Measurements from ENCODE around the gene VPS8.

DNA sequence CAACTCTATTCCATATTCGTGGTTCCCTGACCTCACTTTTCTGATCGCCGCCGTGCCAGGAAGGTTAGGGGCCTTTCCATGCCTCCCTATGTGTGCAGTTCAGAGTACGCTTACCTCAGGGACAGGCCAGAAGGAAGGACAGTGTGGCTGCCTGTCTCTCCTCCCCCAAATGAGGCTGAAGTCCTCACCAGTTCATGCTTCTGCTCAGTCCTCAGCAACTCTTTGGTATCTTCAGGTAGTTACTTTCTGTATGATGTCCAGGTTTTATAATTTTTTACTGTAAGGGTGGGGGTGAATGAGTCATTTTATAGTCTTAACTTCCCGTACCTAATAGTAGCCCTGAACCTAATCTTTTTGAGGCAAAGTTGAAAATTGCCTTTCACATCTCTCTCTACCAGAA, 98.7 kb downstream of the VPS8 start:
- no peak for TF ChIP-seq EZH2 (IDR thresholded peaks at IDR 0.05; ENCODE audit: low read length, missing control alignments)
- TF ChIP-seq, protein P1, sequence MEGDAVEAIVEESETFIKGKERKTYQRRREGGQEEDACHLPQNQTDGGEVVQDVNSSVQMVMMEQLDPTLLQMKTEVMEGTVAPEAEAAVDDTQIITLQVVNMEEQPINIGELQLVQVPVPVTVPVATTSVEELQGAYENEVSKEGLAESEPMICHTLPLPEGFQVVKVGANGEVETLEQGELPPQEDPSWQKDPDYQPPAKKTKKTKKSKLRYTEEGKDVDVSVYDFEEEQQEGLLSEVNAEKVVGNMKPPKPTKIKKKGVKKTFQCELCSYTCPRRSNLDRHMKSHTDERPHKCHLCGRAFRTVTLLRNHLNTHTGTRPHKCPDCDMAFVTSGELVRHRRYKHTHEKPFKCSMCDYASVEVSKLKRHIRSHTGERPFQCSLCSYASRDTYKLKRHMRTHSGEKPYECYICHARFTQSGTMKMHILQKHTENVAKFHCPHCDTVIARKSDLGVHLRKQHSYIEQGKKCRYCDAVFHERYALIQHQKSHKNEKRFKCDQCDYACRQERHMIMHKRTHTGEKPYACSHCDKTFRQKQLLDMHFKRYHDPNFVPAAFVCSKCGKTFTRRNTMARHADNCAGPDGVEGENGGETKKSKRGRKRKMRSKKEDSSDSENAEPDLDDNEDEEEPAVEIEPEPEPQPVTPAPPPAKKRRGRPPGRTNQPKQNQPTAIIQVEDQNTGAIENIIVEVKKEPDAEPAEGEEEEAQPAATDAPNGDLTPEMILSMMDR (conservative IDR thresholded peaks at IDR 0.05 in 1 of 2, IDR thresholded peaks at IDR 0.05 in 1 of 2; ENCODE audit: low read depth in 1 of 2, low read length in 2 of 2): no peak
